GM19351 (cell line): ENCODE measurements around the gene HTR3C.

Experiments used
- ATAC-seq: cut with Tn5 transposase; IDR thresholded peaks from one replicate; pipeline ENCODE4 v1.9.1; 2021; ENCODE audit warnings: mild to moderate bottlenecking, moderate library complexity; ENCODE audit not compliant: unreplicated experiment

HTR3C gene

DNA sequence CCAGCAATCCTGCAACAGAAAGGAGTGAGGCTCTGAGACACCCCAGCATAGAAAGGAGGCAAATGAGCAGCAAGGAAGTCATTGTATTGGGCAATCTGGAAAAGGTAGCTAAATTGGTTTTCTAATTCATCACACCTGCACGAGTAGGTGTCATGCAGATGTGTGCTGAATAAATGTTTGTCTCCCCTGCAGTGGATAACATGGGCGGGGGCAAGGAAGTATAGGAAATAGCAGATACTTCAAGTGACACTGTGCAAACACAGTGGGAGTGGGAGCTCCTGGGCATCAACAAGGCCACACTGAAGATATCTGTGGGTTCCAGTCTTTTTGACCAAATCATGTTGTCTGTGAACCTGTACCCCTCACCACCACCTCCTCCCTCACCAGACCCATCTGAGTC lies 29.6 kb downstream of the HTR3C start:
- ATAC-seq: no peak

DNA sequence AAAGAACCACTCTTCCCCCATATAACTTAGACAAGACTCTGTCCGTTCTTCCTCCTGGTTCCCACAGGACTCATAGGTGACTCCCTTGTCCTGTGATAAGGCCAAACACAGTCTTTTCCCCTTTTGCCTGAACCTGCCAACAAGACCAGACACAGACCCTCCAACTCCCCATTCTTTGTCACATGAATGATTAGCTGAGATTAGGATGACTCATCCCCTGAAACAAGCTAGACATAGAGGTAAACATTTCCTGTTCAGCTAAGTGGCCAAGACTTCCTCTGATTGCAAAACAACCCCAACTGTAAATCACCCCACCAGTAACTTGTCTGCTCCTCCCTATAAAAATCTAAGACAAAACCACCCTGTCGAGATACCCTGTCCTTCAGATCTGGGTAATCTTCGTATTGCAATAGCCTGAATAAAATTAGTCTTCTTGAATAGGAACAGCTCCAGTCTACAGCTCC lies 32.6 kb downstream of the HTR3C start:
- ATAC-seq: no peak

DNA sequence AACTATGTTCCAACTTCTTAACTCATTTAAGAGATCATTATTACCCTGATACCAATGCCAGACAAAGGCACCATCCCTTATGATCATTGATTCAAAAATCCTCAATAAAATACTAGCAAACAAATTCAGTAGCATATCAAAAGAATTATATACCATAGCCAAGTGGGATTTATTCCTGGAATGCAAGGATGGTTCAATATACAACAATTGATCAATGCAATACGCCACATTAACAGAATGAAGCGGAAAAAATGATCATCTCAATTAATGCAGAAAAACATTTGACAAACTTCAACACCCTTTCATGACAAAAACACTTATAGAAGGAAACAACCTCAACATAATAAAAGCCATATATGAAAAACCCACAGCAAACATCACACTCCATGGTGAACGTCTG lies 39.4 kb downstream of the HTR3C start:
- no peak for ATAC-seq

DNA sequence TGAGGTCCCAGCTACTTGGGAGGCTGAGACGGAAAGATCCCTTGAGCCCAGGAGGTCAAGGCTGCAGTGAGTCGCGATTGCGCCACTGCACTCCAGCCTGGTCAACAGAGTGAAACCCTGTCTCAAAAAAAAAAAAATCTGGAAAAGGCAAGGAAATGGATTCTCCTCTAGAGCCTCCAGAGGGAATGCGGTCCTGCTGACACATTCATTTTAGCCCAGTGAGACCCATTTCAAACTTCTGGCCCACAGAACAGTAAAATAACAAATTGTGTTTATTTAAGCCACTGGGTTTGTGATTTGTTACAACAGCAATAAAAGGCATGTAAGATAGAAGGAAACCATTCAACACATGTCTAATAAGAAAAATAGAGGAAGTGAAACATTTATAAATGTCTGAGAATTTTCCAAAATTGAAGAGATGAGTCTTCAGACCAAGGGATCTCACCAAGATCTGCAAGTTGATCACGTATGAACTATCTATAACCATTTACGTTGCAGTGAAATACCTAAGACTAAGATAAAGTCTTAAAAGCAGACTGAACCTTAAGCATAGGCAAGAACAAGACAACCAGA lies 44.0 kb downstream of the HTR3C start, which contains the start of gene HTR3E:
TSS of gene HTR3E (plus strand) at position 254 of the 573 bp plus-strand sequence. CDS start 466 bp downstream, outside the sequence.
- ATAC-seq: no peak

DNA sequence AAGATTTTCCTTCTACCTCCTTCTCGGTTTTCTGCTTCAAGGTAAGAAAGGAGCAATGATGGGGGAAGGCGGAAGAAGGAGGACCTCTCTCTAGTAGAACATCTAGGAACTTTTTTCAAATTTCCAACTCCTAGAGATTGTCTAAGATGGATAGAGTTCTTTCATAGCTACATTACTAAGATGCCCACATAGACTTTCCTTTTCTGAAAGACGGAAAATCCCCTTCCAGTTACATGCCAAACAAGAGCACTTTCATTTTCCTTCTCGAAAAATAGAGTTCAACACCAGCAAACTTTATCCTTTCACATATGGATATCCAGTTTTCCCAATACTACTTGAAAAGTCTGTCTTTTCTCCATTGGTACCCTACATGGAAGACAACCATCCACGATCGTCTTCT lies 44.7 kb downstream of the HTR3C start:
- ATAC-seq: no peak

DNA sequence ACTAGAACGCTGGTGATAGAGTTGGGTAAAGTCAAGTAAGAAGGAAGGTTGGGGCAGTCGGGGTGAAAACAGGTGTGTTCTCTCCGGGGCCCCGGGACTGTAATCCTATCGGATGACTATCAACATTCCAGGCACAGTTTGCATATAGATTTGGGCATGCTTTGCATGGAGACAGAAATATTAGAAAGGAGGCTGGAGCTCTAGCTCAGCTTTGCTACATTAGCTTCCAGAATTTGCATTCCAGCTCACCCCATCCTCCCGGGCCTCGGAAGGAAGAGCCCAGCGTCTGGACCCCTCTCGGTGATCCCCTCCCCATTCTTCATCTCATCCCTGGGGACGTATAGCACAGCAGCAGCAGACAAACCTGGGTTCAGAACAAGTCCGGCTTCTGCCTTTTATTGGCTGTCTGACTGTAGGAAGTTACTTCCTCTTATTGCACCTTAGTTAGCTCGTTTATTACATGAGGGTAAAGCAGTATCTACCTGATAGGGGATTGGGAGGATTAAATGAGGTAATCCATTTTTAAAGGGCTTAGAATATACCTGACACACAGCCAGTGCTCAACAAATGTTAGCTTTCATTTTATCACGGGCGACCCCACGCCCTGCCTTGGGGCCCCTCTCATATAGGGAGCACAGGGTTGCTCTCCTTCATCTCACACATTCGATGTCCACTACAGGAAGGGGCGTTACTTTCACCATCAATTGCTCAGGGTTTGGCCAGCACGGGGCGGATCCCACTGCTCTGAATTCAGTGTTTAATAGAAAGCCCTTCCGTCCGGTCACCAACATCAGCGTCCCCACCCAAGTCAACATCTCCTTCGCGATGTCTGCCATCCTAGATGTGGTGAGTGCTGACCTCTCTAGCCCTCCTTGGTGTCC lies 47.2 kb downstream of the HTR3C start:
- ATAC-seq: no peak
